Trophoblast cell (in vitro differentiated cells and primary cell): Measurements from ENCODE around the gene EBF3.

Experiments used
- DNase-seq, 2 donors: peaks; one replicate each; pipeline ENCODE4 v3.0.0-alpha.2; 2016
- H2AFZ ChIP-seq: 2 replicates; pipeline ENCODE4 v1.6.1; 2013; ENCODE audit warnings: low read length, moderate library complexity, mild to moderate bottlenecking; ENCODE audit not compliant: insufficient read depth, poor library complexity
- H2AK5ac ChIP-seq: 2 replicates; pipeline ENCODE4 v1.6.1; 2013; ENCODE audit warnings: mild to moderate bottlenecking, low read length
- H2BK120ac ChIP-seq: 2 replicates; pipeline ENCODE4 v1.6.1; 2013; ENCODE audit warnings: low read length, mild to moderate bottlenecking, moderate library complexity; ENCODE audit not compliant: insufficient read depth, poor library complexity
- H2BK12ac ChIP-seq: 2 replicates; pipeline ENCODE4 v1.6.1; 2013; ENCODE audit warnings: mild to moderate bottlenecking, low read length, moderate library complexity
- H2BK5ac ChIP-seq: 2 replicates; pipeline ENCODE4 v1.6.1; 2013; ENCODE audit warnings: low read length, low read depth, moderate library complexity, mild to moderate bottlenecking; ENCODE audit not compliant: poor library complexity
- H3K14ac ChIP-seq: 2 replicates; pipeline ENCODE4 v1.6.1; 2013; ENCODE audit warnings: mild to moderate bottlenecking, low read length
- H3K18ac ChIP-seq: 2 replicates; pipeline ENCODE4 v1.6.1; 2013; ENCODE audit warnings: mild to moderate bottlenecking, low read length
- H3K23ac ChIP-seq: 2 replicates; pipeline ENCODE4 v1.6.1; 2013; ENCODE audit warnings: low read length
- H3K27ac ChIP-seq: 2 replicates; pipeline ENCODE4 v1.5.1; 2013; ENCODE audit warnings: low read depth, mild to moderate bottlenecking, inconsistent platforms, low read length, moderate library complexity
- H3K27me3 ChIP-seq: 2 replicates; pipeline ENCODE4 v1.6.1; 2013; ENCODE audit warnings: inconsistent platforms, mild to moderate bottlenecking, low read length, moderate library complexity; ENCODE audit not compliant: insufficient read depth
- H3K36me3 ChIP-seq, 2 experiments: 1 replicate in 1 of 2; 2 replicates in 1 of 2; pipeline ENCODE4 v1.6.1; 2013; ENCODE audit warnings: low read length in 2 of 2, mild to moderate bottlenecking in 2 of 2, moderate library complexity in 1 of 2; ENCODE audit not compliant: insufficient read depth in 2 of 2, control insufficient read depth in 1 of 2
- H3K4ac ChIP-seq: 2 replicates; pipeline ENCODE4 v1.6.1; 2013; ENCODE audit warnings: low read depth, mild to moderate bottlenecking, low read length, moderate library complexity
- H3K4me1 ChIP-seq, 2 experiments: 1 replicate in 1 of 2; 2 replicates in 1 of 2; pipeline ENCODE4 v1.6.1; 2013; ENCODE audit warnings: low read length in 2 of 2, mild to moderate bottlenecking in 2 of 2, moderate library complexity in 1 of 2; ENCODE audit not compliant: insufficient read depth in 2 of 2, control insufficient read depth in 1 of 2
- H3K4me2 ChIP-seq: 2 replicates; pipeline ENCODE4 v1.6.1; 2013; ENCODE audit warnings: inconsistent platforms, mild to moderate bottlenecking, low read length, moderate library complexity
- H3K4me3 ChIP-seq: 2 replicates; pipeline ENCODE4 v1.5.1; 2013; ENCODE audit warnings: mild to moderate bottlenecking, low read depth, low read length, inconsistent platforms
- H3K79me1 ChIP-seq: one replicate; pipeline ENCODE4 v1.6.1; 2013; ENCODE audit warnings: low read length
- H3K79me2 ChIP-seq: 2 replicates; pipeline ENCODE4 v1.6.1; 2013; ENCODE audit warnings: low read length, mild to moderate bottlenecking; ENCODE audit not compliant: control insufficient read depth, insufficient read depth, poor library complexity
- H3K9ac ChIP-seq: 2 replicates; pipeline ENCODE4 v1.6.1; 2013; ENCODE audit warnings: mild to moderate bottlenecking, low read length
- H3K9me3 ChIP-seq: 2 replicates; pipeline ENCODE4 v1.6.1; 2013; ENCODE audit warnings: low read depth, mild to moderate bottlenecking, control low read depth, inconsistent platforms, low read length; ENCODE audit not compliant: insufficient read depth
- H4K12ac ChIP-seq: 2 replicates; pipeline ENCODE4 v1.6.1; 2013; ENCODE audit warnings: low read depth, mild to moderate bottlenecking, low read length, moderate library complexity
- H4K8ac ChIP-seq: 2 replicates; pipeline ENCODE4 v1.6.1; 2013; ENCODE audit warnings: low read depth, mild to moderate bottlenecking, low read length, moderate library complexity
- H4K91ac ChIP-seq: one replicate; pipeline ENCODE4 v1.6.1; 2013; ENCODE audit warnings: low read depth, mild to moderate bottlenecking, low read length, moderate library complexity
- WGBS: extraction: QIAGEN DNeasy Blood & Tissue Kit; methylation state at CpG from one replicate; pipeline ENCODE4 v1.1.7; 2013; ENCODE audit warnings: missing lambda C conversion rate; ENCODE audit not compliant: insufficient read length, insufficient coverage; ENCODE audit errors: extremely low coverage; 5-methylcytosine and 5-hydroxymethylcytosine counted together

Gene EBF3

GRCh38 chr10:129982825-129983224, 18.8 kb upstream of the EBF3 start:
- no peak overlapping the region for H3K4me3 ChIP-seq
- no peak overlapping the region for H3K27ac ChIP-seq
- no peak overlapping the region for H2AK5ac ChIP-seq
- H4K12ac ChIP-seq, result no peak overlapping the region
- H2BK12ac ChIP-seq, result no peak overlapping the region
- no peaks in the 10 kb centered on the region for H3K27me3 ChIP-seq
- no peaks in the 10 kb centered on the region for H3K9me3 ChIP-seq
- no peak overlapping the region for H4K8ac ChIP-seq
- H3K9ac ChIP-seq, result no peak overlapping the region
- H4K91ac ChIP-seq, result no peak overlapping the region
- H3K18ac ChIP-seq, result no peak overlapping the region
- H3K14ac ChIP-seq, result no peak overlapping the region
- no peak overlapping the region for H2AFZ ChIP-seq
- H3K36me3 ChIP-seq, result no peaks in the 10 kb centered on the region
- H3K4me1 ChIP-seq, result no peaks in the 10 kb centered on the region
- H3K4ac ChIP-seq, result no peak overlapping the region
- H3K79me1 ChIP-seq, result no peaks in the 10 kb centered on the region
- H2BK120ac ChIP-seq, result no peak overlapping the region
- H3K79me2 ChIP-seq, result no peaks in the 10 kb centered on the region
- H3K4me2 ChIP-seq, result no peak overlapping the region
- H2BK5ac ChIP-seq, result no peak overlapping the region
- no peak overlapping the region for H3K23ac ChIP-seq
- no peak for DNase-seq

- Histone ChIP-seq H3K27me3 (peaks cover 2% of the 10 kb centered on the region), H4K91ac (no peak overlapping the region), H3K4me3 (no peak overlapping the region), H3K79me2 (no peaks in the 10 kb centered on the region), H3K9me3 (no peaks in the 10 kb centered on the region), H4K12ac (no peak overlapping the region), H3K9ac (no peak overlapping the region), H3K4me2 (no peak overlapping the region), H2AFZ (no peak overlapping the region), H2BK12ac (no peak overlapping the region), H3K18ac (no peak overlapping the region), H3K23ac (no peak overlapping the region), H3K14ac (no peak overlapping the region), H2BK5ac (no peak overlapping the region), H2AK5ac (no peak overlapping the region), H3K79me1 (no peaks in the 10 kb centered on the region), H3K4me1 (peaks cover 0 to 2% of the 10 kb centered on the region in 2 experiments), H2BK120ac (no peak overlapping the region), H3K4ac (no peak overlapping the region), H4K8ac (no peak overlapping the region), H3K36me3 (no peaks in the 10 kb centered on the region), H3K27ac (no peak overlapping the region)
- WGBS, result no CpG with 5 or more reads among the region's 6 CpGs
- DNase-seq, result no peak
Observed at GRCh38 chr10:129978980-129979379, 14.9 kb upstream of the EBF3 start.

DNA sequence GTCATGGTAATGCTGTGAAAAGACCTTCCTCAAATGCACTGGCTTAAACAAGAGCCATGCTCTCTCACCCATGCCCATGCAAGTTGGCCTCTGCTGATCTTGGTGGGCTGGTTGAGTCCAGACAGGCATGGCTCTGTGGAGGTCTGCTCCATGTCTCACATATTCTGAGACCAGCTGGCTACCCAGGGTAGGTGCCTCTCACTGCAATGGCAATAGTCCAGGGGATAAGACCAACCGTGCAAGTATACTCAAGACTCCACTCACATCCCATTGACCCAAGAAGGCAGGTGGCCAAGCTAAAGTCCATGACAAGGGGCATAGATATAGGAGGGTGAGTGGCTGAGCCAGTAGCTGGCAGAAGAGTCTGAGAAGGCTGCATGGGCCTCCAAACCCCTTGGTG, 14.2 kb upstream of the EBF3 start:
- Histone ChIP-seq H3K79me1 (no peaks in the 10 kb centered on the region), H2BK5ac (no peak overlapping the region), H3K9ac (no peak overlapping the region), H3K14ac (no peak overlapping the region), H3K36me3 (no peaks in the 10 kb centered on the region), H3K79me2 (no peaks in the 10 kb centered on the region), H3K18ac (no peak overlapping the region), H2AFZ (no peak overlapping the region), H4K8ac (no peak overlapping the region), H3K9me3 (no peaks in the 10 kb centered on the region), H2AK5ac (no peak overlapping the region), H3K27ac (no peak overlapping the region), H4K91ac (no peak overlapping the region), H2BK120ac (no peak overlapping the region), H3K4ac (no peak overlapping the region), H4K12ac (no peak overlapping the region), H2BK12ac (no peak overlapping the region), H3K27me3 (peaks cover 9% of the 10 kb centered on the region), H3K23ac (no peak overlapping the region), H3K4me2 (no peak overlapping the region), H3K4me1 (peaks cover 0 to 2% of the 10 kb centered on the region in 2 experiments), H3K4me3 (no peak overlapping the region)
- WGBS, result no CpG with 5 or more reads among the region's 1 CpG
- DNase-seq, result no peak

- no peak overlapping the region for H4K12ac ChIP-seq
- no peaks in the 10 kb centered on the region for H3K79me1 ChIP-seq
- no peak overlapping the region for H2AK5ac ChIP-seq
- H2BK12ac ChIP-seq, result no peak overlapping the region
- no peak overlapping the region for H3K4me3 ChIP-seq
- H2AFZ ChIP-seq, result no peak overlapping the region
- H2BK5ac ChIP-seq, result no peak overlapping the region
- no peaks in the 10 kb centered on the region for H3K9me3 ChIP-seq
- no peak overlapping the region for H3K4ac ChIP-seq
- no peak overlapping the region for H4K91ac ChIP-seq
- no peak for DNase-seq
- H3K27ac ChIP-seq, result no peak overlapping the region
- H4K8ac ChIP-seq, result no peak overlapping the region
- no peaks in the 10 kb centered on the region for H3K36me3 ChIP-seq
- peaks cover 14% of the 10 kb centered on the region for H3K27me3 ChIP-seq
- no peak overlapping the region for H3K9ac ChIP-seq
- peaks cover under 1 to 2% of the 10 kb centered on the region in 2 experiments for H3K4me1 ChIP-seq
- WGBS, result no CpG with 5 or more reads among the region's 10 CpGs
- H3K23ac ChIP-seq, result no peak overlapping the region
- H2BK120ac ChIP-seq, result no peak overlapping the region
- H3K79me2 ChIP-seq, result no peaks in the 10 kb centered on the region
- H3K18ac ChIP-seq, result no peak overlapping the region
- no peak overlapping the region for H3K14ac ChIP-seq
- H3K4me2 ChIP-seq, result no peak overlapping the region
Observed at GRCh38 chr10:129977794-129978193, 13.7 kb upstream of the EBF3 start.
